Measurements from ENCODE around the gene NKD2. TPM values are rescaled to one million over a fixed set of nuclear protein-coding genes. Genes with fewer than 3 reads are reported as not detected.

NKD2 gene
- total RNA-seq, 1 experiment from 2014 or later = not detected

DNA sequence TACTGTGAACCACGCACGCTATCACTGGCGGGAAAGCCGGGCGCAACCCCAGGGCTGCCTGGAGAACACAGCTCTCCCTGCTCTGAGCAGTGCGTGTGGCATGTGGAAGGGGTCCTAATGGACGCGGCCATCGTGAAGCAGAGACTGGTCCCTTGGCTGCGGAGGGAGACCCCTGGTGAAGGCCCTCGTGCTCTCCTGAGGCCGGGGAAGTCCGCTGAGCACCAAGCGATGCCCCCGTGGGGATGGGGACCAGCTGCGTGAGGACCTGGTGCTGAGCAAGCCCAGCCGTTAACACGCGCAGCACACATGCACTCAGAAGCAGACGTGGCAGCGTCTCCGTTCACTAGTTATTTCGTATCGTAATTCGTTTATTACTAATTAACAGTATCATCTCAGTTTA is 78.8 kb downstream of the NKD2 start:
- no peak for DNase-seq (ENCODE audit: low read depth)

GRCh38 chr5:1088031-1088430 is 79.4 kb downstream of the NKD2 start:
- DNase-seq (ENCODE audit: low read depth) = no peak

Small RNA genes lying within 50 kb of the gene (small RNA-seq; reads per million reads assigned to genes)
- gene MIR4635 = not detected

Other genes with a start within 250 kb of the NKD2 start
- 0.40 TPM in 1 of 2 replicates, not detected in the other for gene ZDHHC11B, start 224.1 kb upstream of the NKD2 start, total RNA-seq (2014; rRNA removed; shearing (Covaris generic))
- gene ZDHHC11, start 157.8 kb upstream of the NKD2 start, total RNA-seq (2014; rRNA removed; shearing (Covaris generic)) = 5.3 and 6.9 TPM in 2 replicates
- 49.2 and 52.7 TPM in 2 replicates for gene BRD9, start 116.0 kb upstream of the NKD2 start, total RNA-seq (2014; rRNA removed; shearing (Covaris generic))
- 190 and 220 TPM in 2 replicates for gene TRIP13, start 115.9 kb upstream of the NKD2 start, total RNA-seq (2014; rRNA removed; shearing (Covaris generic))
- 2.2 and 2.4 TPM in 2 replicates for gene SLC12A7, start 103.3 kb downstream of the NKD2 start, total RNA-seq (2014; rRNA removed; shearing (Covaris generic))
- gene SLC6A19, start 192.8 kb downstream of the NKD2 start, total RNA-seq (2014; rRNA removed; shearing (Covaris generic)) = not detected in 2 replicates
- gene SLC6A18, start 216.6 kb downstream of the NKD2 start, total RNA-seq (2014; rRNA removed; shearing (Covaris generic)) = not detected in 2 replicates

All from HT1080 (cell line).